Neuronal stem cell (in vitro differentiated cells): Measurements from ENCODE around the gene MINDY4B.

Experiments
- DNase-seq: peaks from one replicate; pipeline ENCODE4 v3.0.0-alpha.2; 2013; ENCODE audit warnings: low spot score
- H2AFZ ChIP-seq: one replicate; pipeline ENCODE4 v1.6.1; 2013; ENCODE audit warnings: mild to moderate bottlenecking, low read length, inconsistent platforms
- H2AK5ac ChIP-seq: 2 replicates; pipeline ENCODE4 v1.6.1; 2013; ENCODE audit warnings: low read depth, mild to moderate bottlenecking, inconsistent platforms, low read length, moderate library complexity, mixed read lengths
- H2BK120ac ChIP-seq: 2 replicates; pipeline ENCODE4 v1.6.1; 2013; ENCODE audit warnings: low read depth, mild to moderate bottlenecking, inconsistent platforms, low read length, moderate library complexity, mixed read lengths
- H2BK12ac ChIP-seq: one replicate; pipeline ENCODE4 v1.6.1; 2013; ENCODE audit warnings: low read length, inconsistent platforms
- H2BK15ac ChIP-seq: 2 replicates; pipeline ENCODE4 v1.6.1; 2013; ENCODE audit warnings: mild to moderate bottlenecking, low read length, inconsistent platforms, mixed read lengths
- H2BK5ac ChIP-seq: one replicate; pipeline ENCODE4 v1.6.1; 2013; ENCODE audit warnings: inconsistent platforms, mild to moderate bottlenecking, low read length, moderate library complexity
- H3K14ac ChIP-seq: one replicate; pipeline ENCODE4 v1.6.1; 2013; ENCODE audit warnings: low read length, inconsistent platforms
- H3K18ac ChIP-seq: 2 replicates; pipeline ENCODE4 v1.6.1; 2013; ENCODE audit warnings: low read length, inconsistent platforms
- H3K23ac ChIP-seq: 2 replicates; pipeline ENCODE4 v1.6.1; 2013; ENCODE audit warnings: low read depth, mild to moderate bottlenecking, mixed read lengths, low read length, inconsistent platforms; ENCODE audit not compliant: poor library complexity
- H3K27ac ChIP-seq: replicated peaks from 3 replicates; pipeline ENCODE4 v1.5.1; 2013; ENCODE audit warnings: low read length, inconsistent platforms
- H3K27me3 ChIP-seq, 3 experiments: 2 replicates each; pipeline ENCODE4 v1.6.1; 2013; ENCODE audit warnings: low read length in 3 of 3, mild to moderate bottlenecking in 2 of 3, inconsistent platforms in 1 of 3, low read depth in 1 of 3, mixed read lengths in 1 of 3, moderate library complexity in 1 of 3; ENCODE audit not compliant: control insufficient read depth in 3 of 3, insufficient read depth in 3 of 3
- H3K36me3 ChIP-seq, 2 donors: replicated peaks in 1 of 2; 2 replicates each; pipeline ENCODE4 v1.6.1; 2013; ENCODE audit warnings: low read length in 2 of 2; ENCODE audit not compliant: control insufficient read depth in 2 of 2, insufficient read depth in 2 of 2
- H3K4ac ChIP-seq: 2 replicates; pipeline ENCODE4 v1.6.1; 2013; ENCODE audit warnings: inconsistent platforms, mild to moderate bottlenecking, low read length, moderate library complexity
- H3K4me1 ChIP-seq, 2 donors: 1 replicate in 1 of 2; 2 replicates in 1 of 2; pipeline ENCODE4 v1.6.1; 2013; ENCODE audit warnings: low read length in 2 of 2, low read depth in 1 of 2; ENCODE audit not compliant: control insufficient read depth in 2 of 2, insufficient read depth in 1 of 2
- H3K4me2 ChIP-seq: one replicate; pipeline ENCODE4 v1.6.1; 2013; ENCODE audit warnings: mild to moderate bottlenecking, low read length, inconsistent platforms; ENCODE audit not compliant: insufficient read depth, poor library complexity, severe bottlenecking
- H3K4me3 ChIP-seq, 2 donors: 2 replicates each; pipeline ENCODE4 v1.5.1; 2013; ENCODE audit warnings: low read length in 2 of 2, mild to moderate bottlenecking in 2 of 2, inconsistent platforms in 1 of 2, moderate library complexity in 1 of 2
- H3K79me1 ChIP-seq: one replicate; pipeline ENCODE4 v1.6.1; 2013; ENCODE audit warnings: low read depth, mild to moderate bottlenecking, inconsistent platforms, low read length, moderate library complexity
- H3K9ac ChIP-seq: one replicate; pipeline ENCODE4 v1.6.1; 2013; ENCODE audit warnings: mild to moderate bottlenecking, low read depth, low read length, inconsistent platforms; ENCODE audit not compliant: poor library complexity
- H3K9me3 ChIP-seq, 2 donors: replicated peaks in 1 of 2; 2 replicates each; pipeline versions ENCODE3 to v1.6.1; 2013; ENCODE audit warnings: low read length in 2 of 2, mild to moderate bottlenecking in 2 of 2, inconsistent platforms in 1 of 2, low read depth in 1 of 2, mixed read lengths in 1 of 2, moderate library complexity in 1 of 2; ENCODE audit not compliant: control insufficient read depth in 2 of 2, insufficient read depth in 1 of 2
- H4K8ac ChIP-seq: one replicate; pipeline ENCODE4 v1.6.1; 2013; ENCODE audit warnings: low read depth, mild to moderate bottlenecking, inconsistent platforms, low read length, moderate library complexity
- H4K91ac ChIP-seq: one replicate; pipeline ENCODE4 v1.6.1; 2013; ENCODE audit warnings: low read length, low read depth, mild to moderate bottlenecking, inconsistent platforms; ENCODE audit not compliant: poor library complexity
- WGBS, 2 donors: extraction: QIAGEN DNeasy Blood & Tissue Kit; methylation state at CpG; one replicate each; pipeline ENCODE4 v1.1.7; 2013; ENCODE audit warnings: missing lambda C conversion rate in 2 of 2, mixed read lengths in 1 of 2; ENCODE audit not compliant: insufficient read length in 2 of 2, insufficient replicate concordance in 1 of 2; ENCODE audit errors: extremely low coverage in 2 of 2; 5-methylcytosine and 5-hydroxymethylcytosine counted together

Gene MINDY4B

GRCh38 chr3:150877303-150877702 lies 27.9 kb downstream of the MINDY4B start:
- no peak overlapping the region for H3K4me3 ChIP-seq
- no peak overlapping the region for H2BK12ac ChIP-seq
- no peak overlapping the region for H3K9ac ChIP-seq
- H2BK15ac ChIP-seq, result no peak overlapping the region
- no peak overlapping the region for H4K8ac ChIP-seq
- no peak overlapping the region for H4K91ac ChIP-seq
- H3K36me3 ChIP-seq, result no peaks in the 10 kb centered on the region
- H3K27me3 ChIP-seq, result peaks cover 0 to 6% (median 0%) of the 10 kb centered on the region in 3 experiments
- H2BK120ac ChIP-seq, result no peak overlapping the region
- no peak overlapping the region for H3K18ac ChIP-seq
- H3K27ac ChIP-seq, result no peak overlapping the region
- H3K4ac ChIP-seq, result no peak overlapping the region
- no peak for DNase-seq
- H2BK5ac ChIP-seq, result no peak overlapping the region
- H3K4me1 ChIP-seq, result peaks cover 0 to 3% of the 10 kb centered on the region in 2 donors
- no peaks in the 10 kb centered on the region for H3K79me1 ChIP-seq
- H3K23ac ChIP-seq, result no peak overlapping the region
- WGBS, 2 donors, result no CpG with 5 or more reads among the region's 3 CpGs
- H3K4me2 ChIP-seq, result no peak overlapping the region
- no peaks in the 10 kb centered on the region for H3K9me3 ChIP-seq
- H2AK5ac ChIP-seq, result no peak overlapping the region
- no peak overlapping the region for H3K14ac ChIP-seq
- H2AFZ ChIP-seq, result no peak overlapping the region

GRCh38 chr3:150876611-150877265 lies 28.5 kb downstream of the MINDY4B start:
- Histone ChIP-seq H3K4me3 (no peak overlapping the region), H3K9me3 (no peaks in the 10 kb centered on the region), H3K23ac (no peak overlapping the region), H3K18ac (no peak overlapping the region), H4K91ac (no peak overlapping the region), H2BK5ac (no peak overlapping the region), H2AFZ (no peak overlapping the region), H3K27ac (no peak overlapping the region), H3K14ac (no peak overlapping the region), H3K9ac (no peak overlapping the region), H2BK15ac (no peak overlapping the region), H2BK12ac (no peak overlapping the region), H3K36me3 (no peaks in the 10 kb centered on the region), H4K8ac (no peak overlapping the region), H3K4me1 (peaks cover 0 to 3% of the 10 kb centered on the region in 2 donors), H3K4ac (no peak overlapping the region), H2AK5ac (no peak overlapping the region), H2BK120ac (no peak overlapping the region), H3K79me1 (no peaks in the 10 kb centered on the region), H3K27me3 (peaks cover 0 to 6% (median 0%) of the 10 kb centered on the region in 3 experiments), H3K4me2 (no peak overlapping the region)
- no peak for DNase-seq
- WGBS, 2 donors, result no CpG with 5 or more reads among the region's 6 CpGs

GRCh38 chr3:150875548-150875947 lies 29.7 kb downstream of the MINDY4B start:
- WGBS, 2 donors, result no CpG with 5 or more reads among the region's 2 CpGs
- H2BK12ac ChIP-seq, result no peak overlapping the region
- H3K27me3 ChIP-seq, result peaks cover 0 to 6% (median 0%) of the 10 kb centered on the region in 3 experiments
- no peaks in the 10 kb centered on the region for H3K36me3 ChIP-seq
- no peak overlapping the region for H2BK120ac ChIP-seq
- H3K4me1 ChIP-seq, result peaks cover 0 to 3% of the 10 kb centered on the region in 2 donors
- H3K23ac ChIP-seq, result no peak overlapping the region
- no peak overlapping the region for H2BK15ac ChIP-seq
- H3K4ac ChIP-seq, result no peak overlapping the region
- no peak overlapping the region for H2AFZ ChIP-seq
- H2AK5ac ChIP-seq, result no peak overlapping the region
- no peak overlapping the region for H3K27ac ChIP-seq
- H3K9ac ChIP-seq, result no peak overlapping the region
- no peak overlapping the region for H3K4me2 ChIP-seq
- no peak for DNase-seq
- no peak overlapping the region for H4K8ac ChIP-seq
- H3K79me1 ChIP-seq, result no peaks in the 10 kb centered on the region
- H3K4me3 ChIP-seq, result no peak overlapping the region
- H3K18ac ChIP-seq, result no peak overlapping the region
- no peaks in the 10 kb centered on the region for H3K9me3 ChIP-seq
- no peak overlapping the region for H3K14ac ChIP-seq
- no peak overlapping the region for H2BK5ac ChIP-seq
- no peak overlapping the region for H4K91ac ChIP-seq

GRCh38 chr3:150874666-150875219 lies 30.5 kb downstream of the MINDY4B start:
- no peak for DNase-seq
- Histone ChIP-seq H3K27me3 (peaks cover 0 to 6% (median 0%) of the 10 kb centered on the region in 3 experiments), H2BK5ac (no peak overlapping the region), H3K36me3 (no peaks in the 10 kb centered on the region), H2BK12ac (no peak overlapping the region), H3K9ac (no peak overlapping the region), H2AK5ac (no peak overlapping the region), H3K14ac (no peak overlapping the region), H3K18ac (no peak overlapping the region), H3K27ac (no peak overlapping the region), H3K4me1 (peaks cover 0 to 2% of the 10 kb centered on the region in 2 donors), H3K4me3 (no peak overlapping the region), H2AFZ (no peak overlapping the region), H3K79me1 (no peaks in the 10 kb centered on the region), H3K4me2 (no peak overlapping the region), H3K9me3 (no peaks in the 10 kb centered on the region), H2BK15ac (no peak overlapping the region), H4K8ac (no peak overlapping the region), H2BK120ac (no peak overlapping the region), H3K23ac (no peak overlapping the region), H4K91ac (no peak overlapping the region), H3K4ac (no peak overlapping the region)
- WGBS, 2 donors, result no CpG with 5 or more reads among the region's 1 CpG
